Sigmoid colon (tissue), 4 donors: ENCODE measurements around the gene CTSA.

Experiments
- CTCF ChIP-seq, 4 experiments: fragments of 450-650 bp in 3 of 4; fragments of 200-600 bp in 1 of 4; IDR thresholded peaks; one replicate each; pipeline ENCODE4 v1.5.1; 2016 to 2019; ENCODE audit warnings: antibody characterized with exemption in 4 of 4, mild to moderate bottlenecking in 3 of 4, moderate library complexity in 2 of 4
- POLR2A ChIP-seq, 2 donors: fragments of 450-650 bp; IDR thresholded peaks; one replicate each; pipeline ENCODE4 v1.6.1; 2016; ENCODE audit warnings: antibody characterized with exemption in 2 of 2, mild to moderate bottlenecking in 2 of 2, moderate library complexity in 2 of 2
- POLR2AphosphoS5 ChIP-seq, 4 donors: sonication (generic); formaldehyde crosslinking; IDR thresholded peaks; one replicate each; pipeline ENCODE4 v1.6.1; 2017; ENCODE audit warnings: antibody characterized with exemption in 4 of 4

GRCh38 chr20:45842169-45842812 is 48.8 kb upstream of the CTSA start:
- TF ChIP-seq CTCF (IDR thresholded peaks at IDR 0.05) (no peak), POLR2A (IDR thresholded peaks at IDR 0.05) (no peak), POLR2AphosphoS5 (IDR thresholded peaks at IDR 0.05) (peak in 2 of 4 donors; percentile 64 to 69)
